ENCODE data around the gene TPPP2.

DNA sequence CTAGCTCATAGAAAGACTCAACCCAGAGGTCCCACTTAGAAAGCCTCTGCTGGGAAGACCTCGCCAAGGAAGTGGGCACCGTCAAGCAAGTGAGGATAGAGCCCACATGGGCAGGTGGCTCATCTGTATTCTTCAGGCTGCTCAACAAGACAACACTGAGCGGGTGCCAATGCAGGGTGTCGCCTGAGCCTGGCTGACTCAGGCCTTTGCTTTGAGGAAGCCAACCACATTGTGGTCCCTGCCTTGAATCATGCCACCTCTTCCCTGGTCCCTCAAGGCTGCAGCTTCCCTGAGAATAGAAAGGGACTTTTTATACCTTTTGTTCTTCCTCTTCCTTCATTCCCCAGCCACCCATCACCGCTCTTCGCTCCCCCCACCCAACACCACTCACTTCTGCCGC is 6.7 kb downstream of the TPPP2 start:
- TF ChIP-seq, protein P1, sequence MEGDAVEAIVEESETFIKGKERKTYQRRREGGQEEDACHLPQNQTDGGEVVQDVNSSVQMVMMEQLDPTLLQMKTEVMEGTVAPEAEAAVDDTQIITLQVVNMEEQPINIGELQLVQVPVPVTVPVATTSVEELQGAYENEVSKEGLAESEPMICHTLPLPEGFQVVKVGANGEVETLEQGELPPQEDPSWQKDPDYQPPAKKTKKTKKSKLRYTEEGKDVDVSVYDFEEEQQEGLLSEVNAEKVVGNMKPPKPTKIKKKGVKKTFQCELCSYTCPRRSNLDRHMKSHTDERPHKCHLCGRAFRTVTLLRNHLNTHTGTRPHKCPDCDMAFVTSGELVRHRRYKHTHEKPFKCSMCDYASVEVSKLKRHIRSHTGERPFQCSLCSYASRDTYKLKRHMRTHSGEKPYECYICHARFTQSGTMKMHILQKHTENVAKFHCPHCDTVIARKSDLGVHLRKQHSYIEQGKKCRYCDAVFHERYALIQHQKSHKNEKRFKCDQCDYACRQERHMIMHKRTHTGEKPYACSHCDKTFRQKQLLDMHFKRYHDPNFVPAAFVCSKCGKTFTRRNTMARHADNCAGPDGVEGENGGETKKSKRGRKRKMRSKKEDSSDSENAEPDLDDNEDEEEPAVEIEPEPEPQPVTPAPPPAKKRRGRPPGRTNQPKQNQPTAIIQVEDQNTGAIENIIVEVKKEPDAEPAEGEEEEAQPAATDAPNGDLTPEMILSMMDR (IDR thresholded peaks at IDR 0.05), result no peak
- TF ChIP-seq, protein P2, sequence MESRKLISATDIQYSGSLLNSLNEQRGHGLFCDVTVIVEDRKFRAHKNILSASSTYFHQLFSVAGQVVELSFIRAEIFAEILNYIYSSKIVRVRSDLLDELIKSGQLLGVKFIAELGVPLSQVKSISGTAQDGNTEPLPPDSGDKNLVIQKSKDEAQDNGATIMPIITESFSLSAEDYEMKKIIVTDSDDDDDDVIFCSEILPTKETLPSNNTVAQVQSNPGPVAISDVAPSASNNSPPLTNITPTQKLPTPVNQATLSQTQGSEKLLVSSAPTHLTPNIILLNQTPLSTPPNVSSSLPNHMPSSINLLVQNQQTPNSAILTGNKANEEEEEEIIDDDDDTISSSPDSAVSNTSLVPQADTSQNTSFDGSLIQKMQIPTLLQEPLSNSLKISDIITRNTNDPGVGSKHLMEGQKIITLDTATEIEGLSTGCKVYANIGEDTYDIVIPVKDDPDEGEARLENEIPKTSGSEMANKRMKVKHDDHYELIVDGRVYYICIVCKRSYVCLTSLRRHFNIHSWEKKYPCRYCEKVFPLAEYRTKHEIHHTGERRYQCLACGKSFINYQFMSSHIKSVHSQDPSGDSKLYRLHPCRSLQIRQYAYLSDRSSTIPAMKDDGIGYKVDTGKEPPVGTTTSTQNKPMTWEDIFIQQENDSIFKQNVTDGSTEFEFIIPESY (IDR thresholded peaks at IDR 0.05; ENCODE audit: borderline replicate concordance, low read depth), result no peak
- no peak for TF ChIP-seq RAD21 (IDR thresholded peaks at IDR 0.05; ENCODE audit: low read length)
- TF ChIP-seq RCOR1 (IDR thresholded peaks at IDR 0.05; ENCODE audit: low read length), result no peak
- no peak for TF ChIP-seq CHD2 (IDR thresholded peaks at IDR 0.05; ENCODE audit: low read length, partially characterized antibody)
